ENCODE results near the gene GCN1.

The GCN1 gene

DNA sequence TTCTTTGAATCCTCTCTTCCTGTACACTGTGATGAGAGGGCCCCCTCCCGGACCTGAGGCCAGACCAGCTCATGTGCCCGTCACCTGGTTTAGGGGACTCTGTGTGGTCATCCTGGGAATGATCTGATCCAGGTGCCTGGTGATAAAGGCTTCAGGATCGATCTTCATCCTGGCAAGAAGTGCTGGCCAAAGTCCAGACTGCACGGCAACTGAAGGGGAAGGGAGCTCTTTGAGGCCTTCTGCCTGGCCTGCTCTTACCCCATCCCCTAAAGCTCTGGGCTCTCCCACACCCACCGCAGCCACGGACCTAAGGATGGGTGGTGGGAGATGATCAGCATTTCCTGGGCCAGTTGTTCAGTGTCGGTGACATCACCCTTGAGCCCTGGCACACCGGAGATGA, 31.8 kb downstream of the GCN1 start:
- Histone ChIP-seq H3K27ac (no peak overlapping the region), H3K4me3 (no peak overlapping the region)
- no peak for DNase-seq (ENCODE audit: low spot score)
- no peak for TF ChIP-seq CTCF (IDR thresholded peaks at IDR 0.05)

DNA sequence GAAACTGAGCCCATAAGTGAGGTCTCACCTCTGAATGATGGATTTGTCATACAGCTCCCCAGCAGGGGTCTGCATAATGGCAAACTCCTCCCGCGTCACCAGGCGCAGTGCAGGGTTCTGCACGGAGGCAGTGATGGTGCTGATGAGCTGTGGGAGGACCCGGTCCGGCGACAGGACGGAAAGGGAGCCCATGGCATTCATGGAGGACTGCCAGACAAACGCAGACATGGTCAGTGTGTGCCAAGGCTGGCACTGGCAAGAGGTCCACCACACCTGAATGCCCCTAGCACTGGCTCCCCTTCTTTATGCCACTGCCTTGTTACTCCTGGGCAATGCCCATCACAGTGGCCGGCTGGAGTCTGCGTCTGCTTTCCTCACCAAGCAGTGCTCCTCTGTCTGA, 32.7 kb downstream of the GCN1 start:
- DNase-seq (ENCODE audit: low spot score), result no peak

GRCh38 chr12:120159509-120160237, 34.8 kb downstream of the GCN1 start:
- Histone ChIP-seq H3K4me3 (no peak overlapping the region), H3K27ac (no peak overlapping the region)
- TF ChIP-seq CTCF (IDR thresholded peaks at IDR 0.05), result no peak
- DNase-seq (ENCODE audit: low spot score), result no peak

More for the DNA sequence above, 32.7 kb downstream of the GCN1 start:
- no peak for TF ChIP-seq CTCF (IDR thresholded peaks at IDR 0.05)
- H3K27ac ChIP-seq, result no peak overlapping the region
- no peak overlapping the region for H3K4me3 ChIP-seq

DNA sequence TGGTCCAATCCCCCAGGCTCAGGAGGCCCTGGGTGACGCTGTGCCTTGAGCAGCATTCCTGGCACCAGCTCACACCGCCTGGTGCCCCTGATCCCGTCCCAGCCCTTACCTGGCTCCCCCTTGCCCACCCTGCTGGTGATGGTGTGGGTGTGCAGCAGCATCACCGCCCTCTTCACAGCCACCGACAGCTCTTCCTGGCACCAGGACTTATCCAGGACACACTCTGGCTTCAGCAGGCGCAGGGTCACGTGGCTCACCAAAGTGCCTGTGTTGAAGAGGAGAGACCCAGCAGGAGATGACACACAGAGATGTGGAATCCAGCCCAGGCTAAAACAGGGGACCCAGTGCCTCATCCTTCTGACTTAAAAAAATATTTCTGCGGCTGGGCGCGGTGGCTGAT, 36.2 kb downstream of the GCN1 start:
- DNase-seq (ENCODE audit: low spot score), result no peak
- no peak for TF ChIP-seq CTCF (IDR thresholded peaks at IDR 0.05)

GRCh38 chr12:120157678-120158077, 36.8 kb downstream of the GCN1 start:
- Histone ChIP-seq H3K4me3 (no peak overlapping the region), H3K27ac (no peak overlapping the region)
- no peak for TF ChIP-seq CTCF (IDR thresholded peaks at IDR 0.05)
- no peak for DNase-seq (ENCODE audit: low spot score)

More for the DNA sequence above, 36.2 kb downstream of the GCN1 start:
- Histone ChIP-seq H3K27ac (no peak overlapping the region), H3K4me3 (no peak overlapping the region)

GRCh38 chr12:120156315-120157259, 37.9 kb downstream of the GCN1 start:
- no peak overlapping the region for H3K27ac ChIP-seq
- no peak for DNase-seq (ENCODE audit: low spot score)
- no peak overlapping the region for H3K4me3 ChIP-seq
- TF ChIP-seq CTCF (IDR thresholded peaks at IDR 0.05), result no peak
